HG03097 (cell line): ENCODE results near the gene KIF2A.

Experiments used
- ATAC-seq: cut with Tn5 transposase; IDR thresholded peaks from one replicate; pipeline ENCODE4 v1.9.1; 2021; ENCODE audit not compliant: unreplicated experiment, low FRiP score

KIF2A gene

DNA sequence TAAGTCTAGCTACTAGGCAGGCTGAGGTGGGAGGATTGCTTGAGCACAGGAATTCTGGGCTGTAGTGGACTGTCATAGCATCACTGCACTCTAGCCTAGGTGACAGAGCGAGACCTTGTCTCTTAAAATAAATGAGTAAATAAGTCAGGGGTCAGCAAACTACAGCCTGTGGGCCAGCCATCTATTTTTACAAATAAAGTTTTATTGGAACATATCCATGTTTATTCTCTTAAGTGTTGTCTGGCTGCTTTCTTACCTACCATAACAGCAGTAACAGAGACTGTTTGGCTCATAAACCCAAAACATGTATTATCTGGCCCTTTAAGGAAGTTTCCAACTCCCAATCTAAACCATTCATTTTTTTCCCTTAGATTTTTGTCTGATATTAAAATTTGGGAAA, 68.1 kb downstream of the KIF2A start:
- ATAC-seq = no peak

GRCh38 chr5:62375627-62376026, 69.6 kb downstream of the KIF2A start:
- no peak for ATAC-seq

DNA sequence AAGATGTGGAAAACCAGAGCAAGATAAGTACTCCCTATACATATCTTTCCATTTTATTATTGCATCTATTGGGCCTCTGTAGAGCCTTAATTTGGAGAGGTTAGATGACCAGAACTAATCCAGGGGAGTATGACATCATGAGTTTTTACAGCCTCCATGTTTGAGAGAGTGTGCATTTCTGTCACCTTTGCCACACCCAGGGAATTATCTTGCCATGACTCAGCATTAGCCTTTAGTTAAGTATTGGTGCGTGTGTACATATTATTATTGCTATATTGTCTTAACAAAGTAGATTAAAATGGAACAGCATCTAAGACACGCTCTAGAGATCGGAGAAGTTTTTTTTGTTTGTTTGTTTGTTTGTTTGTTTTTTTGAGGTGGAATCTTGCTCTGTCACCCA, 70.1 kb downstream of the KIF2A start:
- ATAC-seq = no peak

DNA sequence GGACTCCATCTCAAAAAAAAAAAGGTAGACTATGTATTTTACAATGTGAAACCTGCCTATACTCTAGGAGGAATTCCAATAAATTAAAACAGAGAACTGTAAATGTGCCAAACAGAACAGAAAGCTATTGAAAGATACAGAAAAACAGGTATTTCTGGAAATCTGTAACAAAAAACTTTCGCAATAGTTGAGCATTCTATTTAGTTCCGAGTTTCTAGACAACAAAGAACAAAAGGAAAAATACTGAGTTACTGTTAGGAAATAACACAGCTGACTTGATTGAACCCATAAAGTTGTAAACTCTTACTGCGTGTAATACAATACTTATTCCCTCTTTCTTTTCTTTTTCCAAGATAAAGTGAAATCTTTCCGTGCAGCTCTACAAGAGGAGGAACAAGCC, 79.1 kb downstream of the KIF2A start:
- ATAC-seq = no peak

- ATAC-seq = no peak
Observed at GRCh38 chr5:62385816-62386400, 79.9 kb downstream of the KIF2A start.

DNA sequence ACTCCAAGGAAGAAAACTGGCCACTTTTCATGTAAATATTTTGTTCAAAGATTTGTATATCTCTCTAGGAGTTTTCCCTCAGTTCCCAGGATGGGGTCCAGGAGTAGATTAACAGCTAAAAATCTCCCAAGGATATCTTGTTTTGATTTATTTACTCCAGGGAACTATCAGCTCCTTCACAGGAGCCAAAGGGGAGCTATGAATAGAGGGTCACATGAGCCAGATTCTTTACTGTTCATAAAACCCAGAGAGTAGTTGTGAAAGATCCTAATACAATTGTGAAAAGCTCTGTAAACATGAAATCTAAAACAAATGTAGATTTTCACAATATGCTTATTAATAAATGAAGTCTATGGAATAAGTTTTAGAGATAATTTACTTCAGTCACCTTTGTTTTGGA, 80.8 kb downstream of the KIF2A start:
- no peak for ATAC-seq

DNA sequence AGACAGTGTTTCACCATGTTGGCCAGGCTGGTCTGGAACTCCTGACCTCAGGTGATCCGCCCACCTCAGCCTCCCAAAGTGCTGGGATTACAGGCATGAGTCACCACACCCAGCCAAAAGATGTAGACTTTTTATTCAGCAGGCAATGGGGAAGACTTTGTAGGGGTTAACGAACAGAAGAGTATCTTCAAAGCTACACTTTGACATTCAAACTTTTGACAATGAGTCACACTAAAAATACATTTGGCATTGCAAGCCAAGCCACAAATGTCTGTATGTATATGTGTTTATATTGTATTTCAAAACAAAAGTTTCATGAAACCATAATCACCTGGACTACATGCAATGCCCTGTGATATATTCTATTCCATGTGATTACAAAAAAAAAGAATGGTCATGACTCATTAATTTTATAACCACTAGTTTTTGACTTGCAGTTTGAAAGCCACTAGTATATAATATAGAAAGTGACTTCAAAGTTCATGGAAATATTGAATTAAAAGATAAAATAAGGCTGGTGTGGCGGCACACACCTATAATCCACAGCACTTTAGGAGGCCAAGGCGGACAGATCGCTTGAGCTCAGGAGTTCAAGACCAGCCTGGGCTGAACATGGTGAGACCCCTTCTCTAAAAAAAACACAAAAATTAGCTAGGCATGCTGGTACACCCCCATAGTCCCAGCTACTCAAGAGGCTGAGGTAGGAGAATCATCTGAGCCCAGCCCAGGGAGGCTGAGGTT, 89.4 kb downstream of the KIF2A start:
- no peak for ATAC-seq

DNA sequence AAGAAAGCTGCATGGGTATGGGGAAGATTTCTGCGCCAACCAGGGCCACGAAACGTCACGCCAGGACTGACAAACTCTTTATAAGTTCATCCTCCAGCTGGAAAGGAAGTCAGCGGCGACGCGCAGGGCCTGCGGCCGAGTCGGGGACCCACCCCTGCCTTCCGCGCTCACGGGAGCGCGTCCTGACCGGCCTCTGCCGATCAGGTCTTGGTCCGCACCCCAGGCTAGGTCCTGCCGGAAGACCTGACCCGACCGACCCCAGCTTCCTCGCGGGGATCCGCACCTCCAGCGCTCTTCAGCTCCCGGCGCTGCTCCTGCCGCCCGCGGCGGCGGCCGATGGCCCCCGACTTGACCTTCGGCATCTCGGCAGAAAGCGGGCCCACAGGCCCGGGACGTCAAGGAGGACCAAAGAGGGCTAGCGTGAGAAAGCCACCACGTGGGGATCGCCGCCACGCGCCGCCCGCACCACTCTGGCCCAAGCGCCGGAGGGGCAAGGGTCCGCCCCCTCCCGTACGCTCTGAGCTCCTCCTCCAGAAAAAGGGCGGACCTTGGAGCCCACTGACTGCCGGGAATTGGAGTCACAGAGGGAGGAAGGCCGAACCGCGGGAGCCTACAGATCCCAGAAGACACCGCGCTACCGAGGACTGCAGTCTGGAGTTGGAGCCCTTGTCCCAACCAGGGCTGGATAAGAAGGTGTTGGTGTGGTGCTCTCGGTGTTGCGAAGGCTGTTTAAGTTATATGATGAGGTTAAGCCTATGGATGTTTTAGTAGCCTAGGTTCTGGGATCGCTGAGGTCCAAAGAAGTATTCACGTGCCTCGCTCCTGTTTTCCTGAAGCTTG, 97.6 kb downstream of the KIF2A start, which contains the start of gene DIMT1:
TSS of gene DIMT1 (minus strand) at position 495 of the 840 bp plus-strand sequence. CDS start at position 362, 133 bp downstream.
- ATAC-seq = peak; percentile 98

DNA sequence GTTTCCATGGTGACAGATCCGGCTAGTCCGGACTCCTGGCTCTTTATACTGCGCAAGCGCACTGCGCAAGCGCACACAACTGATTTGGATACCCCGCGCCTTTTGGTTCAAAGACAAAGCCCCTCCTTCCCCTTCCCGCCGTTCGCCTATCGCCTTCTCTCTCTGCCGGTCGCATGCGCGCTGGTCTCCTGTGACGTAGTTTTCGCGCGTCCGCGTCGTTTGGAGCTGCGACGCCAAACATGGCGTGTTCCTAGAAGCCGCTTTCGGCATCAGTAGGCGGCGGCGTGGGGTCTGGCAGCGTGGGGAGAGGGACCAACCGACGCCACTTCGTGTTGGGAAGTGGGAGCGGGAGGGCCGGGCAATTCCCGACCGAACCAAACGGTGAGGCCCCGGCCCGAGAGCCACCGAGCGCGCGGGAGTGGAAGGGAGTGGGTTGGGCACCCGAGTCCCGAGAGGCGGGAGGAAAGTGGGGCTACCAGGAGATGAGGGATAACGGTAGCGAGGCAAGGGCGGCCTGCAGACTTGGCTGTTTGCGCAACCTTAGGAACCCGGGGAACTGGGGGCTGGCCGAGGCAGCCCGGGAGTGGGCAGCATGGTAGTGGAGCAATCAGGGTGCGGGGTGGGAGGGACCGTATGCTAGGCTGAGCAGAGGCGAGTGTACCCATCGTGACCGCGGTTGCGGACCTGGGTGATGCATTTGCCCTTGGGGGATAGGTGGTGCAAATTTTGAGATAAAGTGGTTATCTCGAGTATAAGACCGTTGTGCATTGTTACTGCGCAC, 106.7 kb downstream of the KIF2A start, which contains the start of gene IPO11:
TSS of gene IPO11 (plus strand) at position 215 of the 781 bp plus-strand sequence. CDS start 24,517 bp downstream, outside the sequence.
- ATAC-seq = peak; percentile 96

DNA sequence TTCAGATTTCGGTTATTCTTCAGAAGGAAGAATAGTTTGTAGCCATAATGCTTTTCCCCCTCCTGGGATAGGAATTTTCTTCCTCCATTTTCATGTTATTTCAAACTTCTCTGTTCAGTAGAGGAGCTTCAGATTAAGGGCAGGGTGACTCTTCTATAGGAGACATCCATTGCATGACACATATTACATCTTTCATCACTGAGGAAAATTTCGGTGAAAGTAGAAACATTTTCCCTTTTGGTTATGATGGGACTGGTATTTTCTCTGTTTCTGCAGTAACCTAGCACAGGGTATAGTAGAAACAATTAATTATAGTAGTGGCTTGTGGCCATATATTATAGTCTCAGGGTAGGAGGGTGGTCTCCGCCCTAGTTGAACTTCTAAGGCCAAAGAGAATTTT, 107.7 kb downstream of the KIF2A start:
- no peak for ATAC-seq

- no peak for ATAC-seq
Observed at GRCh38 chr5:62418462-62419076, 112.6 kb downstream of the KIF2A start.

- ATAC-seq = no peak
Observed at GRCh38 chr5:62419609-62420008, 113.6 kb downstream of the KIF2A start.

DNA sequence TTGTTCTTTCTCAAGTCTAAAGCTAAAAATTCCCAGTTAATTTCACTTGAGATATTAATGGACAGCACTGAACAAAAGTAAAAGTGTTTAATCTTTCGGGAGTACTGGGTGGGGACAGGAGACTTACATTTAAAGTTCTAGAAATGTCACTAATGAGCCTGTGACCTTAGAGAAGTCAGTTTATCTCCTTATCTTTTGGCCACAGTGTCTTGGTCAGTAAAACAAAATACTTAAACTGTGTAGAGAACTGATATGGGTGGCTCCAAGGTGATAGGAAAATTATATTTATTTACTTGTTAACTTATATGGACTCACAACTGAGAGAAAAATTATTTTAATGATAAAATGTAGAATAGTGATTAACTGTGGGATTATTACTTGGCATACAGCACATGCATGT, 115.4 kb downstream of the KIF2A start:
- ATAC-seq = no peak

GRCh38 chr5:62424763-62425162, 118.8 kb downstream of the KIF2A start:
- ATAC-seq = no peak

DNA sequence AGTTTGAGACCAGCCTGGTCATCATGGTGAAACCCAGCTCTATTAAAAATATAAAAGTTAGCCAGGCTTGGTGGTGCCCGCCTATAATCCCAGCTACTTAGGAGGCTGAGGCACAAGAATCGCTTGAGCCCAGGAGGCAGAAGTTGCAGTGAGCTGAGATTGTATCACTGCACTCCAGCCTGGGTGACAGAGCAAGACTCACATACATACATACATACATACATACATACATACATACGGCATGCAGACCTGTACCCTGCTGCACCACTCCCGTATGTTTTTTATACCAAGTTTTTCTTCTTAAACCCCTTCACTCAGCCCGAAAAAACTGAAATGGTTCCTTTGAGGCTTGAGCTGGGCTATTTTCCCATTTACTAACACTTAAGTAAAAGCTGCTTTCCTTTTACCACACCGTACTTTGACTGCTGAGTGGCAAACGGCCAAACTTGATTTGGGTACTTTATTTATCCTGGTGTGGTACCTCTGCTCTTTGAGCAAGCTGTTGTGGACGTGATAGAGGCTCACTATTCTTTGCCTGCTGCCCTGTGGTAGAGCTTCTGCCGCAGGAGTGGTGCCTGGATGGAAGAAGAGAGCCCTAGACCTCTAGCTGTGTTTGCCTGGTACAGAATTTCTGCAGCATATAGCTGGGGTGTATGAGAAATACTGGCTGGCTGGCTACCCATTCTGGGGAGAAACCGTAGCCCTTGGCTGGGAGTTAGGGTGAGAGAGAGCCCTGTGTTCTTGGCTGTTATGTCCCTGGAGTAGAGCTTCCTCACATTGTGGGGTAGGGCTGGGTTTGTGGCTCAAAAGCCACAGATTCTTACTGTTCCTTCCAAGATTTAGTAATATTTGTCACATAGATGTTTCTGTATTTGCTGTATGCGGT, 126.0 kb downstream of the KIF2A start:
- no peak for ATAC-seq

DNA sequence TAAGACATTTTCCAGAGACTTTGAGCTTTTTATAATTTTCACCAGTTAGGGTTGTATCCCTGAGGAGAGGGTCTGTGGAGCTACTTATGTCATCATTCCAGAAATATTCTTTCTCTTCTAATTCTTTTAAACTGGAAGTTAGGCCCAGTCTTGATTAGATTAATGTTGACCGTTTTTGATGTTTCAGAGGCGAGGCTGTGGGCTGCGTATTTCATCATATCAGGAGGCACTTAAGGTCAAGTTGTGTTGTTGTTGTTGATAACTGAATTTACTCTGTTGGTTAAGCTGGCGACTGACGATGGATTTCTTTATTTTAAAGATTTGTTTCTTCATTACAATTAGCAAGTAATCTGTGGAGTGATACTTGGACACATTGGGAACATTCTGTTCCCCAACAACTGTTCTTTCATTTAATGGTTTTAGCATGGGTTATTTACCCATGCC, 126.6 kb downstream of the KIF2A start:
- ATAC-seq = no peak
